GM19238 (cell line): ENCODE data around the gene CLASP1.
"Not testable (repeated sequence)": the region's sequence is repeated elsewhere in the genome, so short reads cannot be mapped to it uniquely, and the experiment has no call there.

ENCODE experiments used
- DNase-seq: peaks from one replicate; pipeline ENCODE4 v3.0.0; 2011; ENCODE audit warnings: low spot score; ENCODE audit not compliant: insufficient read length

The CLASP1 gene

GRCh38 chr2:121662656-121663055, 13.4 kb upstream of the CLASP1 start:
- no peak for DNase-seq

GRCh38 chr2:121659933-121660332, 10.7 kb upstream of the CLASP1 start:
- no peak for DNase-seq

- DNase-seq: not testable (repeated sequence)
Measured at GRCh38 chr2:121658393-121658792, 9.1 kb upstream of the CLASP1 start.

DNA sequence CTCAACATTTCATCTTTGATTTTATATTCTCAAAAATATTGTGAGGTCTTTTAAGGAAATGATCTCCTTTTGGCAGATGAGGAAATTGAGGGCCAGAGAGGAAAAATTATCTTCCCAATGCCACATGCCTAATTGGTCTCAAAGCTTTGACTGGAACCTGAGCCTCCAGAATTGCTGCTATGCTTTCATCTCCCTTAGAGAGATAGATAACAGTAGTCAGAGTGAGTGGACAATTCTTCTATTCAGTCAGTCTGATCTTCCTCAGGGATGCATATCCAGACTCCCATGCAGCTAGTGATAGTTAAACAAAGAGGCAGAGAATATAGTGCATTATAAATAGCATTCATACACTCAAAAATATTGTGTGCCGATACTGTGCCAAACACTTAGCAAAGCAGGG, 3.8 kb upstream of the CLASP1 start:
- no peak for DNase-seq

DNA sequence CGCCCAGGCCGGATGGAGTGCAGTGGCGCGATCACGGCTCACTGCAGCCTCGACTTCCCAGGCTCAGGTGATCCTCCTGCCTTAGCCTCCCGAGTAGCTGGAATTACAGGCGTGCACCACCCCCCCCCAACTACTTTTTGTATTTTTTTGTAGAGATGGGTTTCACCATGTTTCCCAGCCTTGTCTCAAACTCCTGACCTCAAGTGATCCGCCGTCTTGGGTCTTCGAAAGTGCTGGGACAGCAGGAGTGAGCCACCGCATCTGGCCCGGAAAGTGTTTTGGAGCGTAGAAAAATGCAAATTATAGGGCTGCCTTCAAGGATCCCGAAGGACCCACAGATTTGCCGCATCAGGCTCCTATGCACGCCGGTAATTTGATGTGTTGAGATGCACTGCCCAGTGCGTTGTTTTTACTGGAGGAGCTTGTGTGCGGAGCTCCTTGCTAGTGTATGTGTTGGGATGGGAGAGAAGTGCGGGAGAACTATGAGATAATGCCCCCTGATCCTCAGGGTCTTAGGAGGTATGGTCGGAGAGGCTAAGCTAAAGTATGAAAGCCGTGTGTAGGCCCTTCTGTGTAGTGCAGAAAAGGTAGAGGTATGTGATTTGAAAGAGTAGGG, 1.2 kb upstream of the CLASP1 start:
- peak; percentile 19 for DNase-seq

GRCh38 chr2:121649596-121650314, 493 bp upstream of the CLASP1 start:
- DNase-seq: peak; percentile 87

DNA sequence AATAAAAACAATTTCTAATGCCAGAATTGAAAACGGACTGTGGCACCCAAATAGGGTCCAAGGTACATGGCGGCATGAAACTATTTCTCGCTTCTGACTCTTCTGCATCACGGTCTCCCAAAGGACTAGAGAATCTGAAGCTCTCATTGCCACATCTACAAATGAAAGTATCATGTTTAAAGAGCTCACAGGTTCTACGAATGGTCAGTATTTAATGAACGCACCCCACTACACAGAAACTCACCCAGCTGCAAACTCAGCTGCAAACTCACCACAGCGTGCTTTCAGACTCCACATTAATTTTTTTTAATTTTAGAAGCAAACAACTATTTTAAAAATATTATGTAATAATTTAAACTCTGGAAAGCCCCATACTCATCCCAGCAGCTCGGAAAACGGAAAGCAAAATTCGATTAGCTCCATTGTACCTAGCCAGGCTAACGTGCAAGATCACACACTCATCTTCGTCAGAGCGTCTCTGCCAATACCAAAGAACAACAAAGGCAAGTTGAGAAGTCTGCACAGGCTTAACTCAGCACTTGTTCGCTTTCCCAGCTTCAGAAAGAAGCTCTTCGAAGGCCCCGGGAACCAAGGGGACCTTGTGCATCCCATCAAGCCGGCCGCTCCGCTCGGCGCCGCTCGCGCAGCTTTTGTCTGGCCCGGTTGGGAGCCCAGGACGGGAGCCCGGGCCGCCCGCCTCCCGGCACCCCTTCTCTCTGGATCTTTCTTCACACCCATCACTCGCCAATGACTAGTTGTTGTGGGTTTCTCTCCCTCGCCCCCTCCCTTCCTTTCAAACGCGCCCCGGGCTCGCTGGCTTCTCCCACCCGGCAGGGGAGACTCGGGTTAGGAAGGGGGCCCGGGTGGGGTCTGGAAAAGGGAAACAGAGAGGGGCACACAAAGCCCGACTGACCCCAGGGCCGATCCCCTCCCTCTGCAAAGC, 785 bp downstream of the CLASP1 start:
- DNase-seq: no peak

- no peak for DNase-seq
Measured at GRCh38 chr2:121647396-121647795, 1.9 kb downstream of the CLASP1 start.

DNA sequence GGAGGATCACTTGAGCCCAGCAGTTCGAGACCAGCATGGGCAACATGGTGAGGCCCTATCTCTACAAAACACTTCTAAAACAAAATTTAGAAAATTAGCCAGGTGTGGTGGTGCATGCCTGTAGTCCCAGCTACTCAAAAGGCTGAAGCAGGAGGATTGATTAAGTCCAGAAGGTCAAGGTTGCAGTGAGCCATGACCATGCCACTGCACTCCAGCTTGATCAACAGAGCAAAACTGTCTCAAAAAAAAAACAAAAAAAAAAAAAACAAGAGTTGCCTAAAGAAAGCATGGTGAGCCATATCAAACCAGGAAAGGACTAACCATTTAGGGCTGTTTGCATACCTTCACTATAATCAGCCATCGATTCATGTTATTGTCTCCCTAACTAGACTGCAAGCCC, 4.5 kb downstream of the CLASP1 start:
- DNase-seq: no peak

DNA sequence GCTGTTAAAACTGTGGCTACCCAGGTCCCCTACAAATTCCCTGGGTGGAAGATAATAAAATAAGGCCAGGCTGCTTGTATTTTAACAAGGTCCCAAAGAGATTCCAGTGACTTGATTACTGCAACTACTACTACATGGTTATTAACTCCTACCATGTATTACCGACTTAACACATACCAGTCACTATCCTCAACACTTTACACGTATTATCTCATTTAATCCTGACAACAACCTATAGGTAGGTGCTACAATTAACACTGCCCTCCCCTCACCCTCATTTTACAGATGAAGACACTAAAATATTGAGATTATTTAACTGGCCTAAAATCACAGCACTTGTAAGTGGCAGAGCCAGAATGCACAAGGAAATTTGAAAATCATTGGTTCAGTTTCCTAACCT, 5.4 kb downstream of the CLASP1 start:
- DNase-seq: no peak

DNA sequence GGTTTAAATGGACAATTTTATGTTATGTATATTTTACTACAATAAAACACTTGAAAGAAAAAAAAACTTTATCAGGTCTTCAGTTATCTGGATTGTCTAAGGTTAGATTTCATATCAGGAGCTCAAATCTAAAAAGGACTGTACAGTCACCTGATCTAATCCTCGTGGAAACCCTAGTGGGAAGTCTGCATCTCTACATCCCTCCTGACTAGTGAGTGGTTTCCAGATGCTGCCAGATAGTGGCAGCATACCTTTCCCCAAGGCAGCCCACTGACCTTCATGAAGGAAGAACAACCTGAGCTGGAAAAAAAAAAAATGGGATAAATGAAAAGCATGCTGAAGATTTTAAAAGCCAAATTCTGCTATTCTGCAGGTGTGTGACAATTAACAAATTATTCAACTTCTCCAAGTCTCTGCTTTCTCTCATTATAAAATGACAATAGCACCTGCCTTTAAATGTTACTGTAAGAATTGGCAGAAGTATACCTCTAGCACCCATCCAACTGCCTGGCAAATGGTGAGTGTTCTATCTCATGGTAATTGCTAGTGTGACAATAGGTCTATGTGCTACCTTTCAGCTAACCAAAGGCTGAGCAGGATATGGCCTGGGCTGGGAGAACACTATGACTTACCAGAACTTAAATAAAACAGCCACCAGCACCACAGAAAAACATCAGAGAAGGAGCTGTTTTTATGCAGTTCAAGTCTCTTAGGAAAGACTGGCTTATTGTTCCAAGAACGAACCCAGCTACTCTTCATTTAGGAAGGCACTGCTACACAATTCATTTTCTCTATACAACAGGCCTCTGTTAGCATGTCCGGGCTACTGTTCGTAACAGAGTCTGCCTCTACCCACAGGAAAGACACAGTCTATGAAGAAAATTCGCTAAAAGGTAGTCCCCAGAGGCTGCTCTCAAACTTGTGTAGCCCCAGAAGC, 8.6 kb downstream of the CLASP1 start:
- DNase-seq: no peak

- DNase-seq: not testable (repeated sequence)
Measured at GRCh38 chr2:121639846-121640245, 9.4 kb downstream of the CLASP1 start.

DNA sequence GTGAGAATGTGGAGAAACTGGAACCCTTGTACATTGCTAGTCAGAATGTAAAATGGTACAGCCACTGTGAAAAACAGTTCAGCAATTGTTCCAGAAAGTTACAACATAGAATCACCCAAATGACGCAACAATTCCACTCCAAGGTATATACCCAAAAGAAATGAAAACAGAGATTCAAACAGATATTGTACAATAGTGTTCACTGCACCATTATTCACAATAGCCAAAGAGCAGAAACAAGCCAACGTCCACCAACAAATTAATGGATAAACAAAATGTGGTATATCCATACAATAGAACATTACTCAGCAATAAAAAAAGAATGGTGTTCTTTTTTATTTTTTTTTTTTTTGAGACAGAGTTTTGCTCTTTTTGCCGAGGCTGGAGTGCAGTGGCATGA, 10.9 kb downstream of the CLASP1 start:
- DNase-seq: no peak

- DNase-seq: no peak
Measured at GRCh38 chr2:121635371-121635770, 13.9 kb downstream of the CLASP1 start.

DNA sequence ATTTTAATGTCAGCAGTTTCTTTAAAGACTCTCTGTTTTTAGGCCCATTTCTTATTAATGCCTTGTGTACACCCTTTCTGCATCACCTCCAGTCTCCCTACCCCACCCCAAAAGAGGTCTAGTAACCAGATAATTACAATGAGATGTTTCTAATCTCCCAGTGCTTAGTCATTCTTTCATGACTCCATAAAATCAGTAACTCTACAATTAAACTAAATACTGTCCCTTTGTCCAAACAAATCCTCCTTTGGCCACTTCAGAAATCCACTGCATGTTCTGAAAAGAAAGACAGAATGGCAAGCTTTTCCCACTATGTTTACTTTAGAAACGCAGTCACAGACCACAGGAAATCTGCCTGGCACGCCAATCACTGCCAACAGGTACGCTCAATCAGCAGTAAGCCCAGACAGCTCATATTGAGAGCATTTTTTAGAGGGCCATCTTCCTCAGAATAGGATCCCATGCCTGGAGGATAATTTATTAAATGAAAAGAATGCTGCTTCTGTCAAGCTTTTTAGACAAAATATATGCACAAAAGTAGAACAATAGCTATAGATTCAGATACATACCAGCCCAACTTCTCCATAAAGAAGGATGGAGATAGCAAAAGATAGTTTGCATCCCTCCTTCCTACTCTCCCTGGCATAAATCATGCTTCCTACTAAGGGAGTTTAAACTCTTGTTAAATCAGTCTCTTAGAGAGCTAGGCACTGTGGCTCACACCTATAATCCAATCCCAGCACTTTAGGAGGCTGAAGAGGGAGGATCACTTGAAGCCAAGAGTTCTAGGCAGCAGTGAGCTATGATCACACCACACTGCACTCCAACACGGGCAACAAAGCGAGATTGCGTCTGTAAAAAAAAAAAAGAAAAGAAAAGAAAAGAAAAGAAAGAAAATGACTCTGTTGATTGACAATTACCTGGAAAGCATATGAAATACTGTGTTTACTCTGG, 14.6 kb downstream of the CLASP1 start:
- no peak for DNase-seq

DNA sequence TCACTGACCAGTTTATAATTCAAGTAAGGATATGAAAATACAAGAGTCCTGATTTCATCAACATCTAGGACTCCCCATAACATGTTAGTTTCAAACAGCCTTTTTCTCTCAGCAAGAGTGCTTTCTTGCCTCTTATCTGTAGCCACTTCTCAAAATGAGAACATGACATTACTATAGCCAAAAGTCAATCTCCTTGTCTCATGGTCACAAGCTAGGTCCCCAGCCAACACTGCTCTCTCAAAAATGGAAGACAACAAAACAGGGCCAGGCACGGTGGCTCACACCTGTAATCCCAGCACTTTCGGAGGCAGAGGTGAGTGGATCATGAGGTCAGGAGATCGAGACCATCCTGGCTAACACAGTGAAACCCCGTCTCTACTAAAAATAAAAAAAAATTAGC, 15.8 kb downstream of the CLASP1 start:
- no peak for DNase-seq

DNA sequence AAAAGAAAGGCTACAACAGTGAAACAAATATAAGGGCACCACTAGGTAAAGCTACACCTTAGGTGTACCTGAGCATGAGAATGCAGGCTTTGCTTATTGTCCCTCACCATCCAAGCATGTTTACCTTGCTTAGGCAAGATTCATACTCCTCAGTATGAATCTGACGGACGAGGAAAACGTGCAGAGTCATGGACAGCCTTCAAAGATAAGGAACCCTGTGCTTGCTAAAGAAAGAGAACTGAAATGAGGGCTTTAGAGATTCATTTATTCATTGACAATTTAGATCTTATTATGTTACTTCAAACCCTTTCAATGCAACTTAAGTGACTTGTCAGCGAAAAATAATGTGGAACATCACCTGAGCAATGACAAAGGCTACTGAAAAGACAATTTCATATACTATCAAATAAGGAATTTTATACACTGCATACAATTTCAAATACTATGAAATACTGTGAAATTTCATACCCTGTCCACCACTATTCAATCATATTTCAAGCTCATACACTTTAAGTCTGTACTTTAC, 21.7 kb downstream of the CLASP1 start:
- no peak for DNase-seq

DNA sequence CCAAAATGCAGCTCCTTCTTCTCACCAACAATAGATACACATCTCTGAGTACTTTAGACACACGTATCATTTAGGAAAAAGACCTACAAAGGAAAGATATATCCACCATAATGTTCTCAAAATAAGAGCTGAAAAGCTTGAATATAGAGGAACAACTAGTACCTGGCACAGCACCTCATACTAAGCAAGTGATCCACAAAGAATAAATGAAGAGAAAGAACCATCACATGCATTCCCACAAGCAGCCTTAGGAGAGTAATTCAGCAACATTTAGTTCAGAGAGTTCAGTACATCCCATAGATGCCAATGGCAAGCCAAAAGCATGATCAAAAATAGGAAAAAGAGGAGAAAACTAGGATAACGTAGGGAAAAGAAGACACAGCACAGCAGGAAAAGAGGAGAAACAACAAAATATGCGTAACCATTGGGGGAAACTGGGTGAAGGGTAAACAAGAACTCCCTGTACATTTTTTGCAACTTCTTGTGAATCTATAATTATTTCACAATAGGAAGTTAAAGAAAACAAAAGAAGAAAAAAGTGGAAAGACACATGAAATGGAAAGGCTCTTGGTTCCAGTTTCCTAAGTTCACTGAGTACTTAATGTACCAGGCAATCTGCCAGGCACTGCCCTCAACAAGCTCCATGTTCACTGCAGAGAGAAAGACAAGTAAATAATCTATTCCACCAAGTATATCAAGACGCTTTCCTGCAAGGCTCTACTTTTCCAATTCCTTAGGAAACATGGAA, 22.3 kb downstream of the CLASP1 start:
- DNase-seq: no peak

DNA sequence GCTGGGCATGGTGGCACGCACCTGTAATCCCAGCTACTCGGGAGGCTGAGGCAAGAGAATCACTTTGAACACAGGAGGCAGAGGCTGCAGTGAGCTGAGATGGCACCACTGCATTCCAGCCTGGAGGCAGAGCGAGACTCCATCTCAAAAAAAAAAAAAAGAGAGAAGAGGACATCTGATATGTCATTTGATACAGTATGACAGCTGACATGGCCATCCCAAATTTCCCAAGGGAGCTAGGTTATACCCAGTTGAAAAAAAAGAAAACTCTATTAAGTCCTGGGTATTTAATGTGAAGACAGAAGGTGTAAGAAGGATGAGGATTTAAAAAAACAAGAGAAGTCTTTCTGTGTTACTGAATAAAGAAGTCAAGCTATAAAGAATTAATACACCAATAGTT, 23.3 kb downstream of the CLASP1 start:
- DNase-seq: no peak
